ENCODE results near the gene LHFPL3.

LHFPL3 gene

DNA sequence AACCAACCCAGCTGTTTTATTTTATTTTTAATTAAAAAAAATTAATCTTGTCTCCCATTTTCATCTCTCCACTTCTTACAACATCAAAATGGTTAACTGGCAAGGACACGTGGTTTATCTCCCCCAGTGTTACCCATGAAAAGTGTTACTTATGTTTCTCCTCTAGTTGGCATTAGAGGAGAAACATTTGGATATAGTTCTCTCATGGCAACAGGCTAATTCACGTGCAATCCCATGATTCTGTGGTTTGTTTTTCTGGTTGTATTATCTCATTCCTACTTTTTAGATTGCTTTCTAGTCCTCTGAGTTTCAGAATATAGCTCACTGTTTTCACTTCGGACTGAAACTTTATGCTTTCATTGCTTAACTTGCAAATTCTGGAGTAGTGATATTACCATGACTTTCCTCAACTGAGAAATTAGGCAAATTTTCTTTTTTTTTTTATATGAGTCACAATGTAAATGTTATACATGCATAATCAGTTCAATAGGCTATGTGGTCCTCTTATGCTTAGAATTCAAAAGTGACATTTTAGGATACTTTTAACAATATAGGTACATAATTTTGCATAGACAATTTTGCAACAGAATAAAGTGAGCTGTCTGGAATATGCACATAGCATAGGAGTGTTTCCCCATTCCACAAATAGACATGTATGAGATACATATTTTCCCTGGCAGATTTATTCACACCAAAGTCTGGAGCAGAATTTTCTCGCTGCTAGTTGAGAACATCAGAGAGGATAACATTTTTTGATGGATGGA lies 43.0 kb downstream of the LHFPL3 start:
- no peak for DNase-seq (ENCODE audit: low read depth)

- DNase-seq (ENCODE audit: low read depth): no peak
These were observed 43.6 kb downstream of the LHFPL3 start for GRCh38 chr7:104371980-104372357.

DNA sequence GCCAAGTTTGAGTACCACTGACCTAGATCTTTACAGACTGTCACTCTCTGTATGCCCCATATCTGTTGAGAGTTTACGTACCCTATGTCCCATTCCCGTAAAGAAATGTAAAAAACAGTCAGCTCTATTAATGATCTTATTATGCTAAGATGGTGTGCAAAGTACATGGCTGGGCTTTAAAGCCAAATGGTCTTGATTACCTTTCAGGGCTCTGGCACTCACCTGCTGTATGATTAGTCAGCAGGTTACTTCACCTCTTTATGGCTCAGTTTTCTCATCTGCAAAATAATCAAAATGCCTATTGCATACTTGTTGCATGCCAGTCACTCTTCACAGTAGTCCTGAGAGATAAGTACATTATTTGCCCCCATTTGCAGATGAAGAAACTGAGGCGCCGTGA lies 54.2 kb downstream of the LHFPL3 start:
- DNase-seq (ENCODE audit: low read depth): no peak

- DNase-seq (ENCODE audit: low read depth): no peak
These were observed 58.5 kb downstream of the LHFPL3 start for GRCh38 chr7:104386943-104387342.

DNA sequence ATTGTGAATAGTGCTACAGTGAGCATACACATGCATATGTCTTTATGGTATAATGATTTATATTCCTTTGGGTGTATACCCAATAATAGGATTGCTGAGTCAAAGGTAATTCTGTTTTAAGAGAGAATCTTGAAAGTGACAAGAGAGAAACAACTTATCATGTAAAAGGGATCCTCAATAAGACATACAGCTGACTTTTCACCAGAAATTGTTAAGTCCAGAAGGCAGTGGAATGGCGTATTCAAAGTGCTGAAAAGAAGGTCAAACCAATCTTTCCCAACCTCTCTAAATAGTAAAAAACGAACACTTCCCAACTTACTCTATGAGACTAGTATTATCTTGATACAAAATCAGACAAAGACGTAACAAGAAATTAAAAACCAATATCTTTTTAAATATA lies 59.8 kb downstream of the LHFPL3 start:
- no peak for DNase-seq (ENCODE audit: low read depth)

- DNase-seq (ENCODE audit: low read depth): no peak
These were observed 66.8 kb downstream of the LHFPL3 start for GRCh38 chr7:104395162-104395561.

DNA sequence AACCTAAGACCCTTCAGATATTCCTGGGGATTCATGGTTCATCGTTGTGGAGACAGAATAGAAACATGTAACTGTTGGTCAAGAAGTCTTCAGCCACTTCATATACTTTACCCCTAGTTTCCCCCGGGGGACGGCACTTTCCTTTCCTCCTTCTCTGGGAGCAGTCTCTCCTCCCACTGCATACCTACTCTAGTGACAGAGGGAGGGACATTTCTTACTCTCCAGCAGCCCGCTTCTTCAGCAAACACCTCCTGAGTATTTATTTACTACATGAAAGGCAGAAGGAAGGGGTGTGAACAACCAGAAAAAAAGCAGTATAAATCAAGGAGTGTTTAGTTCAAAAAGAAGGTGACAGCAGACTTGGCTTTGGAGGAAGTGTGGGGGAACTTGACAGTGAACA lies 69.0 kb downstream of the LHFPL3 start:
- DNase-seq (ENCODE audit: low read depth): no peak

- DNase-seq (ENCODE audit: low read depth): no peak
These were observed 80.0 kb downstream of the LHFPL3 start for GRCh38 chr7:104408371-104408770.

GRCh38 chr7:104410742-104411141 lies 82.3 kb downstream of the LHFPL3 start:
- no peak for DNase-seq (ENCODE audit: low read depth)

DNA sequence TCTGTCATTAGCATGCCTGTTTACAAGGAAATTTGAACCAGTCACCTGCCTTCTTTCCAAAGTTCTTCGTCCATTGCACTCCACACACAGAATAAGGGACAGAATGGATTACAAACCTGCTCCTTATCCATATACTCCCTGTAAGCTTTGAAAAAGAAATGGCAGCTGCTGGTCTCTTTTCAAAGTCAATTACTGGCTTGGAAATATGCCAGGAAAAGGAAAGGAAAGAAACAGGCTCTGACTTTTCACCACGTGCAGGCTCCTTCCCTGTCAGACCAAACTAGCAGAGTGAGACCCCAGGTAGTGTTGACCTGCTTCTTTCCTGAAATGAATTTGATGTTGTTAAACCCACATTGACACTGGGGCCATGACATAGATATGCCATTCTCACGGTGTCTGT lies 84.5 kb downstream of the LHFPL3 start:
- DNase-seq (ENCODE audit: low read depth): no peak

- no peak for DNase-seq (ENCODE audit: low read depth)
These were observed 85.8 kb downstream of the LHFPL3 start for GRCh38 chr7:104414216-104414615.

DNA sequence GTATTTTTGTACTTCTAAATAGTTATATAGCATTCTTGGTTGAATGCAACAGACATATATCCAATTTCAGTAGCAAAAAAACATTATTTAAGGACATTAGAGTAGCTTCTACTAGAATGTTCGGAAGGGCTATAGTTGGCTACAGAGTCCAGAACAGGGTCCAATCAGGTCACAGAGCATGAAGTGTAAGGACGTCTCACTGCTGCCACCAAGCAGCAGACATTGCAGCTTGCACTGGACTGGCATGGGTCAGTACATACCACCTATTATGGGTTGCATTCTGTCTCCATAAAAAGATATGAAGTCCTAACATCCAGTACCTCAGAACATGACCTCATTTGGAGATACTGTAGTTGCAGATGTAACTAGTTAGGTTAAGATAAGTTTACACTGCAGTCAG lies 87.3 kb downstream of the LHFPL3 start:
- DNase-seq (ENCODE audit: low read depth): no peak

GRCh38 chr7:104416866-104417393 lies 88.5 kb downstream of the LHFPL3 start:
- no peak for DNase-seq (ENCODE audit: low read depth)

DNA sequence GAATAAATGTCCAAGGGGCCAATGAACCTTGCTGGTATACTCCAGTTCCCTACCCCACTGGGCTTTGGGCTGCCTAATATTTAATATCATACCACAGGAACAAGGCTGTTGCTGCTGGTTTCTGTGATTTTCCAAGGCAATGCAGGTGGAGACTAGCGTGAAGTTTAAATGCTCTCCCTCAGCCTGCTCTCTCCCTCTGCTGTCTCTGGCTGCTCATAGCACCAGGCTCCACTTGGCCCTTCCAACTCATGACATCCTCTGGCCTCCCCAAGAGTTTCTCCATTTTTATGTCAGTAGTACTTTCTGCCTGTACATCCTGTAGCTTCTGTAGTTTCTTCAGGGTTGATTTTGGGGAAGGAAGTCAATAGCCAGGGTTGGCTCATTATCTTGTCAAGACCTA lies 103.5 kb downstream of the LHFPL3 start:
- no peak for DNase-seq (ENCODE audit: low read depth)

DNA sequence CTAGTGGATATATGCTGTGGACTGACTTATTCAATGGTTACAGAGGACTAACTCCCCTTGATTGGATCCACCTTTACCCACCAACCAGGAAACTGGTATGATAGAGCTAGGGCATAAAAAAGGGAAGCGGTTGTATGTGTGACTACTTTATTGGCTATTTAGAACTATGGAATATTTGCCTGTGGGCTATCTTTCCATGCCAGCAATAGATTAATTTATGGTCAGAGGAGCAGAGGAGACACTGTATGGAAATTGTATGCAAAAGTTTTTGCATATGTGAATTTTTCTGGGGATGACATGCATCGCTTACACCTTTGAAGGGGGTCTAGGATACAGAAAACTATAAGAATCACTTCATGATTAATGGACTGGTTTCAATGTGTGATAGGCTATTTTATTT lies 105.7 kb downstream of the LHFPL3 start:
- no peak for DNase-seq (ENCODE audit: low read depth)

DNA sequence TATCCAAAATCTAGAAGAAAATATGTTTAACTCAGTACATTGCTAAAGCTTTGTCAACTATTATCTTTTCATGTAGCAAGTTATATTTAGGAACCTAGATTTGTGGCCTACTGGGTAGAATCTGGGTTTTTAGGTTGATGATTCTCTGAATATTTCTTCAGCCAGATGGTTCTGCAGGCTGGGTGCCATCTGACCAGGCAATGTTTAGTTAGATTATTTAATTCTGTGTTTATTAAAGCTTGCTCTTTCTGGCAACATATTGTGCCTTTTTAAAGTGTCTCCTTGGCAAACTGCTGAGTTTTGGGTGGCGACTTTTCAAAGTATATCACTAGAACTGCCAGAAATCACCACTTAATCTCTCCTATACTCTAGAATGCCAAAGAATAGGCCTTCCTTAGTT lies 114.1 kb downstream of the LHFPL3 start:
- no peak for DNase-seq (ENCODE audit: low read depth)

DNA sequence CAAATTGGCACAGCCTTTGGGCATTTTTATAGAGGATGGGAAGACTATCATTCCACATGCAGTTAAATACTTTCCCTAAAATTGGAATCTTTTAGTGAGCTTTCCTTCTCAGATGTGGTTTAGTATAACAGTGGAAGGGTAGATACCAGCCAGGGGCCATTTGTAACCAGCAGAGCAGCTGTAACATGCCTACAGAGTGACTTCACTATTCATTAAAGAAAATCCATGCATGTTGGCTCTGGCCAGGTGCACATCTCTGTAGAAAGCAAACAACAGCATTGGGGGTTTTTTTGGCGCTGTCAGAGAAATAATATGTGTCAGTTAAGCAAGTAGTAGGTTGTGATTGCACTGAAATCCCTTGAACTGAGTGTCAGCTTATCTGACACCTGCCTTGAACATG lies 115.6 kb downstream of the LHFPL3 start:
- DNase-seq (ENCODE audit: low read depth): no peak

- DNase-seq (ENCODE audit: low read depth): no peak
These were observed 117.0 kb downstream of the LHFPL3 start for GRCh38 chr7:104445393-104445792.

GRCh38 chr7:104450861-104451260 lies 122.5 kb downstream of the LHFPL3 start:
- DNase-seq (ENCODE audit: low read depth): no peak

- DNase-seq (ENCODE audit: low read depth): no peak
These were observed 124.8 kb downstream of the LHFPL3 start for GRCh38 chr7:104453190-104453589.

DNA sequence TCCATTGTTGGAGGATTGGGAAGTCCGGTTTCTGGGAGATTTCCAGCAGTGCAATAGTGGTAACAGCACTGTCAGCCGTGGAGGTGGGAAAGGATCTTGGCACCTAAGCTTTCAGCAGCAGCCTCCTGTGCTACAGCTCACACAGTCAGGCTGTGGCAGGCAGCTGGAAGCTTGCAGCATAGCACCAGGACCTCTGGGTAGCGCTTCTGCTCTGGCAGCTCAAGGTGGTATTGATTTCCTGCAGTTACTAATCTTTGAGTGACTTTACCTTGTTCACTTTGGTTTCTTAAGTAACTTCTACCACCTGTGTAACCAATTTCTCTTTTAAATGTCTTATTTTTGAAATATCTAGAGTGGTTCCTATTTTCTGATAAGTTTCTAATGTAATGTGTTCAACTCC lies 130.5 kb downstream of the LHFPL3 start:
- no peak for DNase-seq (ENCODE audit: low read depth)

- DNase-seq (ENCODE audit: low read depth): no peak
These were observed 140.9 kb downstream of the LHFPL3 start for GRCh38 chr7:104469166-104469820.

GRCh38 chr7:104480529-104480928 lies 152.1 kb downstream of the LHFPL3 start:
- no peak for DNase-seq (ENCODE audit: low read depth)
